GM23338 (cell line): ENCODE measurements around the gene HSPG2. TPM values are rescaled to one million over a fixed set of nuclear protein-coding genes. Genes with fewer than 3 reads are reported as not detected.

Experiments
- ATAC-seq: fragments of 200-7000 bp; cut with Tn5 transposase; 3 replicates; pipeline ENCODE4 v1.9.1; 2020
- DNase-seq: peaks from one replicate; pipeline ENCODE4 v3.0.0-alpha.2; 2015; ENCODE audit warnings: low spot score
- H2AFZ ChIP-seq: fragments of 200-600 bp; sonication (generic); 2 replicates; pipeline ENCODE4 v1.8.0; 2016; ENCODE audit warnings: antibody characterized with exemption, mild to moderate bottlenecking, moderate library complexity
- H3F3A ChIP-seq: fragments of 200-600 bp; sonication (generic); replicated peaks from 2 replicates; pipeline ENCODE4 v1.8.0; 2017; ENCODE audit warnings: antibody characterized with exemption, mixed run types, low read depth
- H3K27ac ChIP-seq: fragments of 200-600 bp; sonication (generic); 2 replicates; pipeline ENCODE4 v1.6.1; 2016; ENCODE audit warnings: low read depth
- H3K27me3 ChIP-seq: fragments of 200-600 bp; sonication (generic); 2 replicates; pipeline ENCODE4 v1.8.0; 2016; ENCODE audit warnings: mild to moderate bottlenecking, mixed run types, moderate library complexity; ENCODE audit not compliant: insufficient read depth
- H3K36me3 ChIP-seq: fragments of 200-600 bp; sonication (generic); 2 replicates; pipeline ENCODE4 v1.8.0; 2016; ENCODE audit warnings: mild to moderate bottlenecking; ENCODE audit not compliant: insufficient read depth
- H3K4me1 ChIP-seq: fragments of 200-600 bp; sonication (generic); 2 replicates; pipeline ENCODE4 v1.8.0; 2016; ENCODE audit warnings: mild to moderate bottlenecking, moderate library complexity; ENCODE audit not compliant: insufficient read depth
- H3K4me2 ChIP-seq: fragments of 200-600 bp; sonication (generic); 2 replicates; pipeline ENCODE4 v1.7.1; 2017; ENCODE audit warnings: mixed run types
- H3K4me3 ChIP-seq: fragments of 200-600 bp; sonication (generic); 2 replicates; pipeline ENCODE4 v1.6.1; 2016; ENCODE audit warnings: mixed run types
- H3K79me2 ChIP-seq: fragments of 200-600 bp; sonication (generic); replicated peaks from 2 replicates; pipeline ENCODE4 v1.8.0; 2017; ENCODE audit warnings: mild to moderate bottlenecking; ENCODE audit not compliant: insufficient read depth
- H3K9me2 ChIP-seq: fragments of 200-600 bp; sonication (generic); 2 replicates; pipeline ENCODE4 v1.8.0; 2017; ENCODE audit not compliant: insufficient read depth
- H4K20me1 ChIP-seq: fragments of 200-600 bp; sonication (generic); replicated peaks from 2 replicates; pipeline ENCODE4 v1.8.0; 2017; ENCODE audit warnings: mild to moderate bottlenecking; ENCODE audit not compliant: insufficient read depth
- H3K27ac Mint-ChIP-seq: 2 replicates; pipeline ENCODE4 v1.8.0; 2020; ENCODE audit warnings: inconsistent platforms, mild to moderate bottlenecking, moderate library complexity, mixed read lengths
- H3K27me3 Mint-ChIP-seq: 3 replicates; pipeline ENCODE4 v1.8.0; 2022; ENCODE audit warnings: low read depth, mild to moderate bottlenecking, moderate library complexity, mixed read lengths, inconsistent platforms; ENCODE audit not compliant: insufficient read depth, poor library complexity
- H3K36me3 Mint-ChIP-seq: 3 replicates; pipeline ENCODE4 v1.8.0; 2021; ENCODE audit warnings: low read depth, mild to moderate bottlenecking, inconsistent platforms, moderate library complexity, mixed read lengths
- H3K4me1 Mint-ChIP-seq: 3 replicates; pipeline ENCODE4 v1.8.0; 2020; ENCODE audit warnings: mild to moderate bottlenecking, inconsistent platforms, mixed read lengths
- H3K4me3 Mint-ChIP-seq: 3 replicates; pipeline ENCODE4 v1.8.0; 2021; ENCODE audit warnings: moderate library complexity, mild to moderate bottlenecking, inconsistent platforms, mixed read lengths
- H3K9me3 Mint-ChIP-seq: 3 replicates; pipeline ENCODE4 v1.8.0; 2020; ENCODE audit warnings: moderate library complexity, mild to moderate bottlenecking, inconsistent platforms, mixed read lengths
- CREB1 ChIP-seq: fragments of 250-450 bp; sonication (Bioruptor Pico); IDR thresholded peaks from 2 replicates; pipeline ENCODE4 v1.5.0; 2020; ENCODE audit warnings: low read depth, mild to moderate bottlenecking, moderate library complexity
- CTCF ChIP-seq, 2 experiments: fragments of 200-600 bp in 1 of 2; sonication (generic) in 1 of 2; conservative IDR thresholded peaks; 2 replicates each; pipeline versions ENCODE4 v1.5.1 to v1.6.1; 2016 to 2017; ENCODE audit warnings: antibody characterized with exemption in 2 of 2, low read depth in 2 of 2, mild to moderate bottlenecking in 2 of 2, moderate library complexity in 1 of 2
- ETS1 ChIP-seq: IDR thresholded peaks from 2 replicates; pipeline ENCODE4 v1.6.1; 2016; ENCODE audit warnings: antibody characterized with exemption
- EZH2 ChIP-seq: fragments of 200-600 bp; sonication (generic); IDR thresholded peaks from one replicate; pipeline ENCODE4 v1.8.0; 2017; ENCODE audit warnings: antibody characterized with exemption, mild to moderate bottlenecking, low read depth; ENCODE audit not compliant: unreplicated experiment
- EZH2phosphoT487 ChIP-seq: fragments of 200-600 bp; sonication (generic); IDR thresholded peaks from one replicate; pipeline ENCODE4 v1.8.1; 2018; ENCODE audit warnings: antibody characterized with exemption; ENCODE audit not compliant: unreplicated experiment
- JUNB ChIP-seq: IDR thresholded peaks from one replicate; pipeline ENCODE4 v1.6.1; 2016; ENCODE audit warnings: antibody characterized with exemption; ENCODE audit not compliant: unreplicated experiment
- NANOG ChIP-seq: IDR thresholded peaks from 2 replicates; pipeline ENCODE4 v1.6.1; 2016; ENCODE audit warnings: antibody characterized with exemption, borderline replicate concordance
- POLR2AphosphoS5 ChIP-seq: IDR thresholded peaks from 2 replicates; pipeline ENCODE4 v1.6.1; 2016; ENCODE audit warnings: antibody characterized with exemption, low read depth
- REST ChIP-seq: IDR thresholded peaks from one replicate; pipeline ENCODE4 v1.6.1; 2018; ENCODE audit warnings: antibody characterized with exemption; ENCODE audit not compliant: unreplicated experiment
- STAT1 ChIP-seq: IDR thresholded peaks from one replicate; pipeline ENCODE4 v1.6.1; 2016; ENCODE audit warnings: antibody characterized with exemption; ENCODE audit not compliant: unreplicated experiment
- ZNF114 ChIP-seq: fragments of 250-450 bp; sonication (Bioruptor Pico); IDR thresholded peaks from 2 replicates; pipeline ENCODE4 v1.5.0; 2020; ENCODE audit warnings: mild to moderate bottlenecking, moderate library complexity
- ZNF331 ChIP-seq: fragments of 250-450 bp; sonication (Bioruptor Pico); IDR thresholded peaks from 2 replicates; pipeline ENCODE4 v1.5.0; 2020; ENCODE audit warnings: low read depth, mild to moderate bottlenecking, moderate library complexity
- ZNF462 ChIP-seq: fragments of 250-450 bp; sonication (Bioruptor Pico); IDR thresholded peaks from 2 replicates; pipeline ENCODE4 v1.5.0; 2020; ENCODE audit warnings: mild to moderate bottlenecking, moderate library complexity
- polyA plus RNA-seq: library from polyadenylated mRNA; unstranded; fragments of >200 nt; fragmentation: Nextera tagmentation; extraction: Ambion mirVana; gene quantifications from 2 replicates; pipeline ENCODE4 v1.2.1, GENCODE V29; 2016
- total RNA-seq: library from RNA; depleted of rRNA; stranded (reverse); fragments of >200 nt; shearing (Covaris generic); gene quantifications from 2 replicates; pipeline ENCODE4 v1.2.3, GENCODE V29; 2014

The HSPG2 gene
- total and polyA plus RNA-seq, 2 experiments from 2014 or later = 14.9 to 70.8 TPM

GRCh38 chr1:21926814-21927532 lies 10.1 kb downstream of the HSPG2 start:
- Histone ChIP-seq H3K4me3 (no peak overlapping the region), H3K4me1 (peaks cover 10% of the 10 kb centered on the region), H3K79me2 (peaks cover 32% of the 10 kb centered on the region), H3K27ac (no peak overlapping the region), H4K20me1 (no peaks in the 10 kb centered on the region; the same call in 1 of the 2 replicates), H3K27me3 (no peaks in the 10 kb centered on the region), H3F3A (0 out of 2 replicates have a peak, but pooled peaks cover 2% of the 10 kb centered on the region), H3K36me3 (no peaks in the 10 kb centered on the region), H3K9me2 (no peaks in the 10 kb centered on the region), H2AFZ (no peak overlapping the region), H3K4me2 (no peak overlapping the region)
- Mint-ChIP-seq H3K27ac (no peak overlapping the region), H3K4me3 (no peak overlapping the region), H3K36me3 (peaks cover 7% of the 10 kb centered on the region), H3K9me3 (no peaks in the 10 kb centered on the region), H3K4me1 (peaks cover 29% of the 10 kb centered on the region), H3K27me3 (peaks cover 19% of the 10 kb centered on the region)
- ATAC-seq = no peak
- DNase-seq = no peak
- TF ChIP-seq ZNF114 (CRISPR knock-in tag) (no peak), JUNB (no peak), CTCF (conservative IDR thresholded peaks at IDR 0.05; ENCODE audit: low read depth in 2 of 2) (no peak), EZH2phosphoT487 (no peak), ETS1 (no peak), ZNF331 (CRISPR knock-in tag) (no peak), EZH2 (no peak), REST (no peak), ZNF462 (no peak), CREB1 (CRISPR knock-in tag) (no peak), STAT1 (no peak), POLR2AphosphoS5 (no peak), NANOG (no peak)
